Calu3 (cell line): Measurements from ENCODE around the gene PLEKHO1. TPM values are rescaled to one million over a fixed set of nuclear protein-coding genes. Genes with fewer than 3 reads are reported as not detected.

Source experiments
- BruUV-seq: library from RNA; stranded (reverse); fragments of 400-500 nt; replicated peaks from 2 replicates; lab custom pipeline; 2021; lab: Mats Ljungman, UMichigan
- CTCF ChIA-PET: fragments of 300-600 bp; sonication (Branson Sonifier 250); formaldehyde crosslinking; loops from one replicate; lab custom pipeline; 2022; ENCODE audit warnings: antibody characterized with exemption; lab: Charles Lee
- DNase-seq: peaks from one replicate; pipeline ENCODE4 v3.0.0; 2022
- H3K27ac Mint-ChIP-seq: one replicate; pipeline ENCODE4 v1.8.0; 2022; ENCODE audit warnings: mixed read lengths; ENCODE audit not compliant: unreplicated experiment
- H3K27me3 Mint-ChIP-seq: one replicate; pipeline ENCODE4 v1.8.0; 2022; ENCODE audit warnings: mixed read lengths; ENCODE audit not compliant: unreplicated experiment
- H3K36me3 Mint-ChIP-seq: one replicate; pipeline ENCODE4 v1.8.0; 2022; ENCODE audit warnings: mild to moderate bottlenecking, moderate library complexity, mixed read lengths; ENCODE audit not compliant: insufficient read depth, unreplicated experiment
- H3K4me1 Mint-ChIP-seq: one replicate; pipeline ENCODE4 v1.8.0; 2022; ENCODE audit warnings: mild to moderate bottlenecking, low read depth, mixed read lengths; ENCODE audit not compliant: unreplicated experiment
- H3K4me3 Mint-ChIP-seq: one replicate; pipeline ENCODE4 v1.8.0; 2022; ENCODE audit warnings: mild to moderate bottlenecking, low read depth, moderate library complexity, mixed read lengths; ENCODE audit not compliant: unreplicated experiment
- H3K9me3 Mint-ChIP-seq: one replicate; pipeline ENCODE4 v1.8.0; 2022; ENCODE audit warnings: low read depth, mixed read lengths; ENCODE audit not compliant: unreplicated experiment
- intact Hi-C: fragments of 100-400 bp; cut with micrococcal nuclease; formaldehyde crosslinking; loops from one replicate; pipeline ENCODE4 v1.10.0; 2022; ENCODE audit not compliant: unreplicated experiment
- total RNA-seq: library from RNA; stranded (reverse); gene quantifications from 2 replicates; pipeline ENCODE4 v1.2.3, GENCODE V29; 2022
- TF ChIP-seq, protein P1 (sequence below): fragments of 200-600 bp; IDR thresholded peaks from one replicate; pipeline ENCODE4 v1.8.0; 2022; ENCODE audit warnings: antibody characterized with exemption; ENCODE audit not compliant: unreplicated experiment

Gene PLEKHO1
- total RNA-seq, 1 experiment from 2014 or later, result 4.2 TPM

DNA sequence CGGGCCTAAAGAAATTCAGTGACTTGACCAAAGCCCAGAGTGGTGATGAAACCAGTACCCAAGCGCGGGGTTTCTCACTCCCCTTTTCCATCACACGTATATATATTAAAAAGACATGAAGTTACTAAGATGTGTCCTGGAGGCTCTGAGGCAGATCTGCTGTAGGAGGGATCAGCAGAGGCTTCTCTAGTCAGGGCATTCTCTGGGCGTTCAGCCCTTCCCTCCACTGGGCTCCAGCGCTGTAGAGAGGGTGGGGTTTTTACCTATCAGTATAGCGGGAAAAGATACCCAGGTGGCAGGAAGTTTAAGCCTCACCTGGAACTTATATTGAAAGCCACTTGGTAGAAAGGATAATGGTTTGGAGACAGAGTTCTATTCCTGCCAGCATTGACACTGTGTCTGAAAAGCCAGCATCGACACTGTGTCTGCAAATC lies 862 bp upstream of the PLEKHO1 start:
- intact Hi-C loops, result no loop called here
- Mint-ChIP-seq H3K27me3 (peaks cover 54% of the 10 kb centered on the region), H3K9me3 (no peaks in the 10 kb centered on the region), H3K36me3 (peaks cover 16% of the 10 kb centered on the region), H3K4me3 (peak overlapping the region; percentile 66), H3K4me1 (peaks cover 7% of the 10 kb centered on the region), H3K27ac (no peak overlapping the region)
- TF ChIP-seq, protein P1, sequence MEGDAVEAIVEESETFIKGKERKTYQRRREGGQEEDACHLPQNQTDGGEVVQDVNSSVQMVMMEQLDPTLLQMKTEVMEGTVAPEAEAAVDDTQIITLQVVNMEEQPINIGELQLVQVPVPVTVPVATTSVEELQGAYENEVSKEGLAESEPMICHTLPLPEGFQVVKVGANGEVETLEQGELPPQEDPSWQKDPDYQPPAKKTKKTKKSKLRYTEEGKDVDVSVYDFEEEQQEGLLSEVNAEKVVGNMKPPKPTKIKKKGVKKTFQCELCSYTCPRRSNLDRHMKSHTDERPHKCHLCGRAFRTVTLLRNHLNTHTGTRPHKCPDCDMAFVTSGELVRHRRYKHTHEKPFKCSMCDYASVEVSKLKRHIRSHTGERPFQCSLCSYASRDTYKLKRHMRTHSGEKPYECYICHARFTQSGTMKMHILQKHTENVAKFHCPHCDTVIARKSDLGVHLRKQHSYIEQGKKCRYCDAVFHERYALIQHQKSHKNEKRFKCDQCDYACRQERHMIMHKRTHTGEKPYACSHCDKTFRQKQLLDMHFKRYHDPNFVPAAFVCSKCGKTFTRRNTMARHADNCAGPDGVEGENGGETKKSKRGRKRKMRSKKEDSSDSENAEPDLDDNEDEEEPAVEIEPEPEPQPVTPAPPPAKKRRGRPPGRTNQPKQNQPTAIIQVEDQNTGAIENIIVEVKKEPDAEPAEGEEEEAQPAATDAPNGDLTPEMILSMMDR, result no peak
- no TSS peak for BruUV-seq
- CTCF ChIA-PET, result no interaction called here
- DNase-seq, result no peak

DNA sequence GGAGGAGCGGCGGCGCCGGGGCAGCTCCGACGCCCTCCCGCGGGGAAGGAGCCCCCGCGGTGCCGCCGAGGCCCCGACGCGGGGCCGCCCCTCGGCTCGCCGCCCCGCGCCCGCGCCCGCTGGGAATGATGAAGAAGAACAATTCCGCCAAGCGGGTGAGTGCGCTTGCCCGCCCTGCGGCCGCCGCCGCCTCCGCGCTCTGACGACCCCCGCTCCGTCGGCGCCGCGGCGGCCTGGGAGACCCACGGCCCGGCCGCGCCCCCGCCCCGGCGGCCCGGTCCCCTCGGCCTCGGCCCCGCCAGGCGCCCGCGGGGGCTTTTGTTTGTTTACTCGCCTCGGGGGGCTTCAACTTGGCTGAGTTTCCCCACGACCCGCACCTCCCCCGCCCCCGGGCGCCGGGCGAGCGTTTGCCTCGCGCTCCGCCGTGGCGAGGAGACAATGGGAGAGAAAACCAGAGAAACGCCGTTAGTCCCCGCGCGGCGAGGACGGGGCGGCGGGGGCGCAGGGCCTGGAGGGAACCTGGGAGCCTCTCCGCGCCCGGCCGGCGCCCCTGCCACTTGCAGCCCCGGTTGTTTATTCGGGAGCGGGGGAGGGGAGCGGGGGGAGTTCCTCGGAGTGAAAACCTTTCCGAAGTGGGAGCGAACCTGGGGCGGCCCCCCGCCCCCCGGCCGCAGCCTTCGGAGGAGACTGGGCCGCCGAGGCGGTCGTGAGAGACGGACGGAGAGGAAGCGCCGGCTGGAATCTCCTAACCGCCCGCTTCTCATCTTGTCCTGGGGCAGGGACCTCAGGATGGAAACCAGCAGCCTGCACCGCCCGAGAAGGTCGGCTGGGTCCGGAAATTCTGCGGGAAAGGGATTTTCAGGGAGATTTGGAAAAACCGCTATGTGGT lies 661 bp downstream of the PLEKHO1 start:
- TF ChIP-seq, protein P1, result no peak
- Mint-ChIP-seq H3K36me3 (peaks cover 16% of the 10 kb centered on the region), H3K4me3 (peak overlapping the region; percentile 66), H3K27me3 (peaks cover 69% of the 10 kb centered on the region), H3K4me1 (peaks cover 7% of the 10 kb centered on the region), H3K9me3 (no peaks in the 10 kb centered on the region), H3K27ac (no peak overlapping the region)
- BruUV-seq, result no TSS peak
- no peak for DNase-seq
- intact Hi-C loops, result no loop called here
- CTCF ChIA-PET, result interaction anchor here (0.6 to 1.3 kb wide), 4 partner anchors 11 to 236 kb away, joined by 3 to 6 read pairs (median 5); no protein-coding TSS in a partner anchor

DNA sequence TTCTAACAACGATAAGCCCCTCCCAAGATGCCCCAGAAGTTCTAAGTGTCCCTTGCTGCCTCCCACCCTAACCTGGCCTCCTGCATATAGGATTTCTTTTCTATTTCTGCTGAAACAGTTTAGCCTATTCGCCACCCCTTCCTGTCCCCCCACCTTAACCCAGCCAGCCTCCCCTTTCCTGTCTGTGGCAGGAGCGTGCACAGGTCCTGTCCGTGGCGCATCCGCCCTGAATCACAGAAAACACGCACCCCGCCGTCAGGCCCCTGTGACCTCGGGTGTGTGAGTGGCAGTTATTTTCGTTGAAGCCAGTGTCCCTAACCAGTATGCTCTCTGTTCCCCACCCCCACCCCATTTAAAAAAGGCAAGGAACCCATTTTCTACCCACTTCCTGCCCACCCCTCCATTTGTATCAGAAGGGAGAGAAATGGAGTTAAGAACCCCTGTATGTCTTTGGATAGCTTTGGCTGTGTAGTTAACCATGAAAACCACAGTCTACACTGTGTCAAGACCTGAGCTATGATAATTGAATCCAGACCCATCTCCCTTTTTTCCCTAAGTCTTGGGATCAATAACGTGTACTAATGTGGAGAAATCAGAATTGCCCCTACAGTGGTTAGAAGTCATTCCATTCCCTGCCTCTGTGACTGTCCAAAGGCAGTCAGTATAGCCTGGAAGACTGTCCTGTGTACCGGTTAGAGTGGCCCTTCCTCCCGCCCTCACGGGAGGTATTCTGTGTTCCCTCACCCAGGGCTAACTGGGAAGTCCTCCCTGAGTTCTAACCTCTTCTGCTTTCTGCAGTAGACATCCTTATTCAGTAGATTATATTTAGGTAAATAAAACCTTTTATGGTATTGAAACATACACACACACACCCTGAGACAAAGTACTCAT lies 1.8 kb downstream of the PLEKHO1 start:
- H3K27me3 Mint-ChIP-seq, result peaks cover 74% of the 10 kb centered on the region
- intact Hi-C loops, result no loop called here
- TF ChIP-seq, protein P1, result no peak
- H3K27ac Mint-ChIP-seq, result no peak overlapping the region
- H3K4me3 Mint-ChIP-seq, result peak overlapping the region; percentile 54
- peaks cover 7% of the 10 kb centered on the region for H3K4me1 Mint-ChIP-seq
- H3K36me3 Mint-ChIP-seq, result peaks cover 16% of the 10 kb centered on the region
- CTCF ChIA-PET, result interaction anchor here (0.5 kb wide), 1 partner anchor 191 kb away, joined by 6 read pairs; no protein-coding TSS in a partner anchor
- no peak for DNase-seq
- H3K9me3 Mint-ChIP-seq, result no peaks in the 10 kb centered on the region
- BruUV-seq, result TSS peak; percentile 37

DNA sequence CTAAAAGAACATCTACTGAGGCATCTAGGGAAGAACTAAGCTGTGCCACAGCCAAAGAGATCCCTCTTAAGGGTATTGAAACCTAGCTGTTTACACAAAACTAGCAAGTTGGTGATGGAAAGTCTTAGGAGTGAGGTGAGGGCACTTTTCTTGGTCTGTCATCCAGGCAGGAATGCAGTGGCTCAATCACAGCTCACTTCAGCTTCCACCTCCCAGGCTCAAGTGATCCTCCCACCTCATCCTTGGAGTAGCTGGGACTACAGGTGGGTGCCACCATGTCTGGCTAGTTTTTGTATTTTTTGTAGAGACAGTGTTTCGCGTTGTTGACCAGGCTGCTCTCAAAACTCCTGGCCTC lies 2.4 kb downstream of the PLEKHO1 start:
- intact Hi-C loops, result no loop called here
- CTCF ChIA-PET, result no interaction called here
- no peak for DNase-seq
- Mint-ChIP-seq H3K9me3 (no peaks in the 10 kb centered on the region), H3K4me1 (peaks cover 7% of the 10 kb centered on the region), H3K36me3 (peaks cover 16% of the 10 kb centered on the region), H3K27me3 (peaks cover 68% of the 10 kb centered on the region), H3K27ac (no peak overlapping the region), H3K4me3 (no peak overlapping the region)
- no TSS peak for BruUV-seq
- TF ChIP-seq, protein P1, result no peak
